OCI-LY7 (cell line): ENCODE results near the gene UBE2J2. TPM values are rescaled to one million over a fixed set of nuclear protein-coding genes. Genes with fewer than 3 reads are reported as not detected.

Experiments used
- BruUV-seq: library from RNA; stranded (reverse); fragments of 400-500 nt; replicated peaks from 2 replicates; lab custom pipeline; 2021; lab: Mats Ljungman, UMichigan
- CTCF ChIA-PET: fragments of 300-600 bp; sonication (Branson Sonifier 250); formaldehyde crosslinking; loops from one replicate; lab custom pipeline; 2022; ENCODE audit warnings: antibody characterized with exemption; ENCODE audit not compliant: unreplicated experiment; lab: Charles Lee
- POLR2A ChIA-PET: fragments of 300-600 bp; sonication (Branson Sonifier 250); formaldehyde crosslinking; loops from one replicate; lab custom pipeline; 2022; ENCODE audit warnings: antibody characterized with exemption; lab: Charles Lee
- DNase-seq: peaks from one replicate; pipeline ENCODE4 v3.0.0-alpha.2; 2015; ENCODE audit warnings: low spot score
- H2AFZ ChIP-seq: fragments of 200-600 bp; sonication (generic), shearing (Covaris generic); 2 replicates; pipeline ENCODE4 v1.6.1; 2014; ENCODE audit warnings: mild to moderate bottlenecking, antibody characterized with exemption, low read length, moderate library complexity
- H3K27ac ChIP-seq: fragments of 200-600 bp; sonication (generic); 2 replicates; pipeline ENCODE4 v1.5.1; 2014; ENCODE audit warnings: mixed run types, low read depth, mild to moderate bottlenecking, moderate library complexity, low read length, inconsistent platforms; ENCODE audit not compliant: poor library complexity, severe bottlenecking
- H3K36me3 ChIP-seq: fragments of 200-600 bp; sonication (generic); 2 replicates; pipeline ENCODE4 v1.6.1; 2014; ENCODE audit warnings: mild to moderate bottlenecking, antibody characterized with exemption, low read length, moderate library complexity, mixed read lengths; ENCODE audit not compliant: insufficient read depth
- H3K4me1 ChIP-seq: fragments of 200-600 bp; sonication (generic); 2 replicates; pipeline ENCODE4 v1.5.1; 2014; ENCODE audit warnings: mild to moderate bottlenecking, low read length; ENCODE audit not compliant: insufficient read depth, poor library complexity, severe bottlenecking
- H3K4me2 ChIP-seq: fragments of 200-600 bp; sonication (generic); 2 replicates; pipeline ENCODE4 v1.6.1; 2014; ENCODE audit warnings: mild to moderate bottlenecking, low read length
- H3K4me3 ChIP-seq: fragments of 200-600 bp; sonication (generic); 2 replicates; pipeline ENCODE4 v1.5.1; 2014; ENCODE audit warnings: mild to moderate bottlenecking, low read depth, low read length; ENCODE audit not compliant: poor library complexity, severe bottlenecking
- H3K79me2 ChIP-seq: fragments of 200-600 bp; sonication (generic); 2 replicates; pipeline ENCODE4 v1.6.1; 2016; ENCODE audit warnings: low read depth, mild to moderate bottlenecking, low read length, moderate library complexity, mixed read lengths; ENCODE audit not compliant: insufficient read depth
- H3K9me2 ChIP-seq: fragments of 200-600 bp; sonication (generic); 2 replicates; pipeline ENCODE4 v1.6.1; 2016; ENCODE audit warnings: mild to moderate bottlenecking, low read length, mixed read lengths; ENCODE audit not compliant: insufficient read depth
- H3K9me3 ChIP-seq: fragments of 200-600 bp; sonication (generic); 2 replicates; pipeline ENCODE4 v1.6.1; 2014; ENCODE audit warnings: mild to moderate bottlenecking, mixed run types, low read length, mixed read lengths
- H4K20me1 ChIP-seq: fragments of 200-600 bp; sonication (generic); 2 replicates; pipeline ENCODE4 v1.6.1; 2014; ENCODE audit warnings: mild to moderate bottlenecking, antibody characterized with exemption, low read length, moderate library complexity, mixed read lengths; ENCODE audit not compliant: insufficient read depth
- EZH2phosphoT487 ChIP-seq: fragments of 200-600 bp; sonication (generic); IDR thresholded peaks from 2 replicates; pipeline ENCODE4 v1.6.1; 2018; ENCODE audit warnings: low read depth, borderline replicate concordance, mild to moderate bottlenecking, mixed run types, antibody characterized with exemption, low read length, moderate library complexity, mixed read lengths
- intact Hi-C: fragments of 100-400 bp; cut with micrococcal nuclease; formaldehyde crosslinking; loops from one replicate; pipeline ENCODE4 v1.10.0; 2022; ENCODE audit not compliant: unreplicated experiment
- total RNA-seq, 2 experiments: library from RNA; depleted of rRNA in 1 of 2; stranded (reverse); fragments of >200 nt in 1 of 2; shearing (Covaris generic) in 1 of 2; gene quantifications; 2 replicates each; pipeline ENCODE4 v1.2.3, GENCODE V29; 2014 to 2022
- TF ChIP-seq, protein P1 (sequence below): fragments of 200-600 bp; sonication (generic); conservative IDR thresholded peaks from 2 replicates; pipeline ENCODE4 v1.5.1; 2014; ENCODE audit warnings: mild to moderate bottlenecking, antibody characterized with exemption, low read length, moderate library complexity, mixed read lengths

Gene UBE2J2
- total RNA-seq, 2 experiments from 2014 or later: 69.2 to 88.7 TPM

- intact Hi-C loops: no loop called here
- no peaks in the 10 kb centered on the region for H3K9me2 ChIP-seq
- H3K27ac ChIP-seq: no peak overlapping the region
- TF ChIP-seq EZH2phosphoT487: no peak
- TF ChIP-seq, protein P1, sequence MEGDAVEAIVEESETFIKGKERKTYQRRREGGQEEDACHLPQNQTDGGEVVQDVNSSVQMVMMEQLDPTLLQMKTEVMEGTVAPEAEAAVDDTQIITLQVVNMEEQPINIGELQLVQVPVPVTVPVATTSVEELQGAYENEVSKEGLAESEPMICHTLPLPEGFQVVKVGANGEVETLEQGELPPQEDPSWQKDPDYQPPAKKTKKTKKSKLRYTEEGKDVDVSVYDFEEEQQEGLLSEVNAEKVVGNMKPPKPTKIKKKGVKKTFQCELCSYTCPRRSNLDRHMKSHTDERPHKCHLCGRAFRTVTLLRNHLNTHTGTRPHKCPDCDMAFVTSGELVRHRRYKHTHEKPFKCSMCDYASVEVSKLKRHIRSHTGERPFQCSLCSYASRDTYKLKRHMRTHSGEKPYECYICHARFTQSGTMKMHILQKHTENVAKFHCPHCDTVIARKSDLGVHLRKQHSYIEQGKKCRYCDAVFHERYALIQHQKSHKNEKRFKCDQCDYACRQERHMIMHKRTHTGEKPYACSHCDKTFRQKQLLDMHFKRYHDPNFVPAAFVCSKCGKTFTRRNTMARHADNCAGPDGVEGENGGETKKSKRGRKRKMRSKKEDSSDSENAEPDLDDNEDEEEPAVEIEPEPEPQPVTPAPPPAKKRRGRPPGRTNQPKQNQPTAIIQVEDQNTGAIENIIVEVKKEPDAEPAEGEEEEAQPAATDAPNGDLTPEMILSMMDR: no peak
- no peaks in the 10 kb centered on the region for H3K4me1 ChIP-seq
- no peak for DNase-seq
- POLR2A ChIA-PET: no interaction called here
- no peaks in the 10 kb centered on the region for H4K20me1 ChIP-seq
- H3K79me2 ChIP-seq: no peaks in the 10 kb centered on the region
- no TSS peak for BruUV-seq
- CTCF ChIA-PET: no interaction called here
- no peak overlapping the region for H3K4me3 ChIP-seq
- H3K9me3 ChIP-seq: no peaks in the 10 kb centered on the region
- no peak overlapping the region for H3K4me2 ChIP-seq
- H2AFZ ChIP-seq: no peak overlapping the region
- no peaks in the 10 kb centered on the region for H3K36me3 ChIP-seq
Measured at GRCh38 chr1:1244192-1244811, 29.4 kb downstream of the UBE2J2 start.

GRCh38 chr1:1243807-1244191 is 29.9 kb downstream of the UBE2J2 start:
- no TSS peak for BruUV-seq
- H3K4me1 ChIP-seq: no peaks in the 10 kb centered on the region
- H3K4me3 ChIP-seq: no peak overlapping the region
- no peak overlapping the region for H3K4me2 ChIP-seq
- CTCF ChIA-PET: no interaction called here
- no peaks in the 10 kb centered on the region for H3K79me2 ChIP-seq
- H3K9me2 ChIP-seq: no peaks in the 10 kb centered on the region
- no peak overlapping the region for H3K27ac ChIP-seq
- no peak for TF ChIP-seq EZH2phosphoT487
- TF ChIP-seq, protein P1: no peak
- POLR2A ChIA-PET: no interaction called here
- no peak overlapping the region for H2AFZ ChIP-seq
- H3K36me3 ChIP-seq: no peaks in the 10 kb centered on the region
- no peak for DNase-seq
- H3K9me3 ChIP-seq: no peaks in the 10 kb centered on the region
- intact Hi-C loops: no loop called here
- no peaks in the 10 kb centered on the region for H4K20me1 ChIP-seq

GRCh38 chr1:1243266-1243660 is 30.4 kb downstream of the UBE2J2 start:
- TF ChIP-seq, protein P1: no peak
- no peak for TF ChIP-seq EZH2phosphoT487

More at GRCh38 chr1:1243266-1243660, 30.4 kb downstream of the UBE2J2 start:
- no TSS peak for BruUV-seq
- H3K9me3 ChIP-seq: no peaks in the 10 kb centered on the region
- no peak overlapping the region for H2AFZ ChIP-seq
- no peaks in the 10 kb centered on the region for H3K9me2 ChIP-seq
- no peaks in the 10 kb centered on the region for H3K4me1 ChIP-seq
- intact Hi-C loops: no loop called here
- H3K27ac ChIP-seq: no peak overlapping the region
- H3K4me3 ChIP-seq: no peak overlapping the region
- ChIA-PET CTCF (no interaction called here), POLR2A (no interaction called here)
- H3K4me2 ChIP-seq: no peak overlapping the region
- H3K36me3 ChIP-seq: no peaks in the 10 kb centered on the region
- no peaks in the 10 kb centered on the region for H4K20me1 ChIP-seq
- no peak for DNase-seq
- no peaks in the 10 kb centered on the region for H3K79me2 ChIP-seq
